Medulla oblongata (tissue), 1 donor: Measurements from ENCODE around the gene TPST1.
"Not testable (repeated sequence)": the region's sequence is repeated elsewhere in the genome, so short reads cannot be mapped to it uniquely, and the experiment has no call there.

Source experiments
- DNase-seq: peaks from one replicate; pipeline ENCODE4 v3.0.0-alpha.2; 2015; ENCODE audit errors: extremely low spot score

The TPST1 gene

DNA sequence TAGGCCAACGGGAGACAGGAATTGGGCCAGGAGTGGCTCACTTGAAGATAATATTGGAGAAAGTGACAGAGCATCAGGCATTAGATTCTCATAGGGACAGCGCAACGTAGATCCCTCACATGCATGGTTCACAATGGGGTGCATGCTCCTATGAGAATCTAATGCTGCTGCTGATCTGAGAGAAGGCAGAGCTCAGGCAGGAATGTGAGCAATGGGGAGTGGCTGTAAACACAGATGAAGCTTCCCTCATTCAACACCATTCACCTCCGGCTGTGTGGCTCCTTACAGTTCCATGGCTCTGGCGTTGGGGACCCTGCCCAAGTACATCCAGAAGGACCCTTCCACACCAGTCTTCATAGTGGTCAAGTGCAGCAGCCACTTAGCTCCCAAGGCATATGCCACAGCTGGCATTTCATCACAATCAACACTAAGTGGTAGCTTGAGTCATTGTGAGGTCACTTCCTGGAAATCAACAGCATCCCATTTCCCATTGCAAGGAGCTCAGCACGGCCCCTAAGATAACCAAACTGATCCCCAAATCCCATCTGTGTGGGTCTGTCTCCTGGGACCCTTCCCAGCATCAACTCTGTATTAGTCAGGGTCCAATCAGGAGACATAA is 174.5 kb downstream of the TPST1 start:
- DNase-seq = no peak

DNA sequence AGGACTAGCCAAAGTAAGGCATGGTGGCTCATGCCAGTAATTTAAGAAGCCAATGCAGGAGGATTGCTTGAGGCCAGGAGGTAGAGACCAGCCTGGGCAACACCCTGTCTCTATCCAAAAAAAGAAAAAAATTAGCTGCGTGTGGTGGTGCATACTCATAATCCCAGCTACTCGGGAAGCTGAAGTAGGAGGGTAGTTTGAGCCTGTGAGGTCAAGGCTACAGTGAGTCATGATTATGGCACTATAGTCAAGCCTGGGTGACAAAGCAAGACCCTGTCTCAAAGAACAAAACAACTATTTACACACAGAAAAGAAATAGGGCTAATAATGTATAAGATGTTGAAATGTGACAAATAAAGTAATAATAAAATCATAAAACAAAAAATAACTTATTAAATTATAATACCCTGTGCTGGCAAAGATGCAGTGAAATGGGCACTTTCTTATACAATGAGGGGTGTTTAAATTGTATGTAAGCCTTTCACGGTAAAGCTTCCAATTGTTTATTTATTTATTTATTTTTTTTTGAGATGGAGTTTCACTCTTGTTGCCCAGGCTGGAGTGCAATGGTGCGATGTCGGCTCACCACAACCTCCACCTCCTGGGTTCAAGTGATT is 175.2 kb downstream of the TPST1 start:
- DNase-seq = no peak

DNA sequence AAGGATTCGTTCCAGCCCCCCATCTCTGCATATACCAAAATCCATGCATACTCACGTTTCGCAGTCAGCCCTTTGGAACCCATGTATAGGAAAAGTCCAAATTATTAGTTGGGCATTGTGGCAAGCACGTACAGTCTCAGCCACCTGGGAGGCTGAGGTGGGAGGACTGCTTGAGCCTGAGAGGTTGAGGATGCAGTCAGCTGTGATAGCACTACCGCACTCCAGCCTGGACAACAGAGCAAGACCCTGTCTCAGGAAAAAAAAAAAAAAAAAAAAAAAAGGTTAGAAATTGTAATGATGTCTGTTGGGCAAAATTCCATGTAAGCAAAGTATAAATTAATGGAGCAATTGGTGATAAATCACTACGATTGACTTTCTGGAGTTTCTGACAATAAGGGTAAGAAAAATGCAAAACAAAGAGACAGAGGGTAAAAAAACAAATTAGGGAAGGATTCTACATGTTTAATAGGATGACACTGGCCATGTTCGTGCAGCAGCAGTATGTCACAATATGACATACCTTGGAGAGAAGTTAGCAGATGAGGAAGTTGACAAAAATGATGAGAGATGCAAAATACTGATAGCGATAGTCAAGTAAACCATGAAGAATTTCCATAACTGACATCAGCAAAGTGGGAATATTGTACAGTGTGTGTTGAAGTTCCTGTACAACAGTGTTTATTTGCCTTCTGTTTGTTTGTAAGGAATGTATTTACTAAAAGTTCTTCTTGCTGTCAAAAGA is 177.2 kb downstream of the TPST1 start:
- DNase-seq = not testable (repeated sequence)

DNA sequence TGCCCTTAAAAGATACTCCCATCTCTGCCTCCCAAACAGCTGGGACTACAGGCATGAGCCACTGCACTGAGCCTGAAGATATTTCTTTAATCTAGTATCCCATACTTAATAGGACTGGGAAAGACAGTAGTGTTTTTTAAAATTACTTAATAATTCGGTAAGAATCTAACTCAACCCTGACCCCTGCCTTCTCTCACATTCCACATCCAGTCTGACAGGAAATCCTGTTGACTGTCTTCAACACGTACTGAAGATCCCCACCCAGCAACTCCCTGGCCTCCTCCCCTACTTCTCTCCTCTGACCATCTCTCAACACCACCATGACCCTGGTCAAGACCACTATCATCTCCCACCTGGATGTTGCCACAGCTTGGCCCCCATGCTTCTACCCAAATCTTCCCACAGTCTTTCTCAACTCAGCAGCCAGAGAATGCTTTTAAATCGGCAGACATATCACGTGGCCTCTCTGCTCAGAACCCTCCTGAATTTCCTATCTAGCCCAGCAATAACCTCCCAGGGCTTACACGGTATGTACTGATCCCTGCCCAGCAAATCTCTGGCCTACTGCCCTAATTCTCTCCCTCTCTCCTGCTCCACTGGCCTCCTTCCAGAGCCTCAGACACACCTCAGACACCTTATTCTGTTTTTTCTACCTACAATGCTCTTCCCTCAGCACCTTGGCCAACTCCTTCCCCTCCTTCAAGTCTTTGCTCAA is 180.2 kb downstream of the TPST1 start:
- DNase-seq = not testable (repeated sequence)

DNA sequence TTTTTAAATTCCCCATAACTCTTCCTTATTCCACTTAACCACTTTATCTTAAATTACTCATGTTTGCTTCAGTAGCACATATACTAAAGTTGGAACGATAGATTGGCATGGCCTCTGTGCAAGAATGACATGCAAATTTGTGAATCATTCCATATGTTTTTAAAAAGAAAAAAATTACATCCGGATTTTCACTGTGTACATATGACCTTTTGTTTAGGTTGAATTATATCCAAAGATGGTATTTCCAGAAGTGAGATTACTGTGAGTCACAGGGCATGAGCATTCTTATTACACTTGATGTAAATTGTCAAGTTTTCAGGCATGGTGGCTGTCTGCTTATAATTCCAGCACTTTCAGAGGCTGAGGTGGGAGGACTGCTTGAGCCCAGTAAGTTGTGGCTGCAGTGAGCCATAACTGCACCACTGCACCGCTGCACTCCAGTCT is 190.0 kb downstream of the TPST1 start:
- DNase-seq = not testable (repeated sequence)

DNA sequence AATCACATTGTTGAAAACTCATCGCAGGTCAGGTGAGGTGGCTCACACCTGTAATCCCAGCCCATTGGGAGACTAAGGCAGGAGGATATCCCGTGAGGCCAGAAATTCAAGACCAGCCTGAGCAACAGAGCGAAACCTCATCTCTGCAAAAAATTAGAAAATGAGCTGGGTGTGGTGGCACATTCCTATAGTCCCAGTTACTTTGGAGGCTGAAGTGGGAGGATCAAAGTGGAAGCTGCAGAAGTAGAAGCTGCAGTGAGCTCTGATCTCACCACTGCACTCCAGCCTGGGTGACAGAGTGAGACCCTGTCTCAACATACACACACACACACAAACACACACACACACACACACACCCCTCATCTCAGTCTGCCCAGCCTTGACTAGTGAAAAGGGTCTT is 190.9 kb downstream of the TPST1 start:
- DNase-seq = not testable (repeated sequence)

DNA sequence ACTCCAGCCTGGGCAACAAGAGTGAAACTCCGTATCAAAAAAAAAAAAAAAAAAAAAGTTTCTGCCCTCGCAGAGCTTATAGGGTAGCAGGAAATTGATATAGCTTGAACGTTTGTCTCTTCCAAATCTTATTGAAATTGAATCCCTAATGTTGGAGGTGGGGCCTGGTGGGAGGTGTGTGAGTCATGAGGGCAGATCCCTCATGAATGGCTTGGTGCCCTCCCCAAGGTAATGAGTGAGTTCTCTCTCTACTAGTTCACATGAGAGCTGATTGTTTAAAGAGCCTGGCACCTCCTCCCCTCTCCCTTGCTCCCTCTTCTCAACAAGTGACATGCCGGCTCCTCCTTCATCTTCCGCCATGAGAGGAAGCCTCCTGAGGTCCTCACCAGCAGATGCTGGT is 193.7 kb downstream of the TPST1 start:
- not testable (repeated sequence) for DNase-seq

DNA sequence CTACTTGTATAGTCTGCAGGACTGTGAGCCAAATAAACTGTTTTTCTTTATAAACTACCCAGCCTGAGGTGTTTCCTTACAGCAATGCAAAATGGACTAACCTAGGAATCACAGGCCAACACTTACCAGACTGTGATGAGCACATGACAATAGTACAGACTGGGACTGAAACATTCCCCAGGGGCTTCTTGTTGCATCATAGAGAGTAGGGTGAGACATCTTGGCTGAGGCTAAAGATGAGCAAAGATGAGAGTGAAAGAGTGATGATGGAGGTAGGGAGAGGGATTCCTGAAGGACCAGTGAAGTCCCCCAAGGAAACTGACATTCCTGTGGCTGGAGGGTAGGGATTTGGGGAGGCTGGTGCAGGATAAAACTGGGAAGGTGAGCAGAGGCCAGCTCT is 194.4 kb downstream of the TPST1 start:
- no peak for DNase-seq

DNA sequence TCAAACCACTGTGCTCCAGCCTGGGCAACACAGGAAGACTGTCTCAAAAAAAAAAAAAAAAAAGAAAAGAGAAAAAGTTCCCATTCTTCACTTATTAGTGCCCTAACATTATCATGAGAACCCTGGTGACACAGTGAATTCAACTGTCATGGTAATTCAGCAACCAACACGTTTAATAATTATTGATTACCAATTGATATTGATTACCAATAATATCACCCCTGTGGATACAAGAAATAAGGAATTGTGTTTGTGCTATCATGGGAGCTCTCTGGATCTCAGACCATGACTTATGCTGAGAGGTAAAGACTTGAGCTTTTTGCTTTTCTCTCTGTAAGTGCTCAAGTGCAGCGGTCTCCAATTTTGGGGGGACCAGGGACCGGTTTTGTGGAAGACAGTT is 195.3 kb downstream of the TPST1 start:
- DNase-seq = no peak

DNA sequence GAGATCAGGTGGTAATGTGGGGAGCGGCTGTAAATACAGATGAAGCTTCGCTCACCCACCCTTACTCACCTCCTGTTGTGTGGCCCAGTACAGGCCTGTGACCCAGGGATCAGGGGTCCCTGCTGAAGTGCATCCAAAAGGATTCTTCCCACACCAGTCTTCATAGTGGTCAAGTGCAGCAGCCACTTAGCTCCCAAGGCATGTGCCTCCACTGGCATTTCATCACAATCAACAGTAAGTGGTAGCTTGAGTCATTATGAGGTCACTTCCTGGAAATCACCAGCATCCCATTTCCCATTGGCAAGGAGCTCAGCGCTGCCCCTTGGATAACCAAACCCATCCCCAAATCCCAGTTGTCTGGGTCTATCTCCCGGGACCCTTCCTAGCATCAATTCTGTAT is 196.0 kb downstream of the TPST1 start:
- not testable (repeated sequence) for DNase-seq

DNA sequence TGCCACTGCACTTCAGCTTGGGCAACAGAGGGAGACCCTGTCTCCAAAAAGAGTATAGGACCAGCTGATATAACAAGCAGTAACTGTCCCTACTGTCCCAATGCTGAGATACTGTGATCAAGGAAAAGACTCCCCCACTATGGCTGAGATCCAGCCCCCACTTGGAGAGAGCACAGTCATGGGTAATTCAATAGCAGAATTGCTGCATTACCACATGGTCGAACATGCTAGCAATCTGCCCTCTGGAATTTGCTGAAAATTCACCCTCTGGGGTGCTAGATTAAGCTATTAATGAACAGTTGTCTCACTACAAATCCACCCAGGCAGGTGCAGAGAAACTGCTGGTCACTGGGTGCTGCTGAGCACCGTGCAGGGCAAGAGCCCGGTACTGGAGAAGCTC is 196.8 kb downstream of the TPST1 start:
- not testable (repeated sequence) for DNase-seq

DNA sequence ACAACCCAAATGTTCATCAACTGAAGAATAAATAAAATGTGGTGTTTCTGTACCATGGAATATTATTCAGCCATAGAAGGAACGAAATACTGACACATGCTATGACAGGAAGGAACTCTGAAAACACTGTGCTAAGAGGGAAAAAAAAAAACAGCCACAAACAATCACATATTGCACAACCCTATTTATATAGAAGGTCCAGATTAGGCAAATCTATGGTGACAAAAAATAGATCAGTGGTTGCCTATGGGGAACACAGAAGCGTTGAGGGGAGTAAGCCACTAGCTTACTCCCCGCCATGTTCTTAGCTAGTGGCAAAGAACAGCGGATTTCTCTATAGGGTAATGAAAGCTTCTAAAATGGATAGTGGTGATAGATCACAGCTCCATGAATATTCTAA is 198.4 kb downstream of the TPST1 start:
- no peak for DNase-seq

DNA sequence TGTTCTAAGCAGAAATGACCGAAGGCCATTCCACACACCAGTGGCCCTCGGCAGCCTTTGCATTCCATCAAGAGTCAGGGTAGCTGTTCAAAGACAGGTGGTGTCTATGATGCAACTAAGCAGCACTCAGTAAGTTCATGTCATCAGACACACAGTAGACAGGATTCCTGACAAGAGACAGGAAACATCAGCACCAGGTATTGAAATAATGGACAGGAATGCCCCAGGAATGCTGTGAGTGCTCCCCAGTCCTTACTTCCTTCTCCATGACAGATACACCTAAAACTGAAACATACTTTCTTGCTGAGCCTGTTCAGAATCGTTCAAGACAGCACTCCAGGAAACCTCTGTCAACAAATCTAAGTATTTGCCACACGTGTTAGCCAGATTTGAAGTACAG is 204.4 kb downstream of the TPST1 start:
- no peak for DNase-seq
